ENCODE data around the gene NDUFAF7. TPM values are rescaled to one million over a fixed set of nuclear protein-coding genes. Genes with fewer than 3 reads are reported as not detected.
"Not testable (repeated sequence)": the region's sequence is repeated elsewhere in the genome, so short reads cannot be mapped to it uniquely, and the experiment has no call there.

The NDUFAF7 gene
- 19.6 and 20.2 TPM in 2 replicates for total RNA-seq

- intact Hi-C loops (cut with micrococcal nuclease) = loop anchor here (1.0 to 5.0 kb wide), 6 partner anchors 35 to 265 kb away; partner anchors contain the start of genes CEBPZOS, EIF2AK2, GPATCH11 and HEATR5B
Measured at GRCh38 chr2:37231241-37232130, at the start of gene NDUFAF7, which contains the start of gene CEBPZ. NDUFAF7 (plus strand) TSS chr2:37231658; CDS start chr2:37231706, 48 bp downstream. CEBPZ (minus strand) TSS chr2:37231596; CDS start chr2:37231567, 29 bp downstream.

- intact Hi-C loops (cut with micrococcal nuclease) = no loop called here
Measured at GRCh38 chr2:37181726-37182684, 49.5 kb upstream of the NDUFAF7 start.

DNA sequence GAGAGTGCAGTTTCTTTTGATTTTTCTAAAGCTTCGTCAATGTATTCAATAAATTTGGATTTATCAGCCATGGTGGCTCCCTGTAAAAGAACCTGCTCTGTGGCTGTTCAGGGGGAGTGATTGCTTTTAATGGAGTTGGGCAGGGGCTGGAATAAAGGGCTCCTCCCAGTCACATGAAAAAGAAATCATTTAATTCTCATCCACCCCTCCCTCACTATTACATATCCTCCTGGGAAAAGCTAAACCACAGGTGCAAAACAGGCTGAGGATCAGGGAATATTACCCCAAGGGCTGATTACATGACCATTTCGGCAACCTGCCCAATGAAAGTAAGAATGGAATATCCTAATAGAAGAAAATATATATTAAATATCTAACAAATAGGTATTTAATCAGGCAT is 42.9 kb upstream of the NDUFAF7 start, which contains the start of gene SULT6B1:
Gene SULT6B1, minus strand, starts transcription at position 101 of the 400 bp plus-strand sequence. Its CDS starts 30 bp downstream, at position 71.
- intact Hi-C loops (cut with micrococcal nuclease) = no loop called here

GRCh38 chr2:37189452-37190153 is 41.9 kb upstream of the NDUFAF7 start:
- intact Hi-C loops (cut with micrococcal nuclease) = no loop called here

DNA sequence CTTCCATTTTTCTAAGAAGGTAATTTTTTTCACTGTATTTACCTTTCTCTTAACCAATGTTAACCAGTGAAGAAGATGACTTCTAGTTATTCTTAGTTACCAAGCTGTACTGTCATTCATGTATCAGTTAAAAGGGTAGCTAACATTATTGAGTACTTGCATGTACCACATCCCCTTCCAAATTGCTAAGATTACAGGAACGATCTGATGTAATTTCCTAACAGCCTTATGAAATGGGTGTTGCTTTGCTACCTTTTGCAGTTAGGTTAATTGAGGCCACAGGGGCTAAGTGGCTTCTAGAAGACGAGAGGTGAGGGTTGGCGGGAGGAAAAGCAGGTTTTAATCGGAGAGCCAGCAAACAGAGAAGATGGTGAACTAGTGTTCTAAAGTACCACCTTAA is 41.2 kb upstream of the NDUFAF7 start:
- intact Hi-C loops (cut with micrococcal nuclease) = no loop called here

DNA sequence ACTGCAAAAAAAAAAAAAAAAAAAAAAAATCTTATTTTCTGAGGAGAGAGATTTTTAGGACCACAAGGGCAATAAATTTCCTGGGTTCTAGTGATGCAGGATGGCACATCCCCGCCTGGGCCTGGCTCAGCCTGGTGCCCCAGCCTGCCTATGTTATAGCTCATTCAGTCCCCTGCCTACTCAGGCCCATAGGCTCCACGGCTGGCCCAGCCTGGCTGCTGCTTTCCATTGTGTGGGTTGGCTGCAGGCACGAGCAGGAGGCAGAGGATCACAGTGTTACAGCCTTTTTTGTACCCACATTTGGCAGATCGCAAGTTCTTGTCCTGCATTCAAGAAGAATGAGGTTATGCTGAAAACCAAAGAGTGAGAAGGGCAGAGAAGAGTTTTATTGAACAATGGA is 40.2 kb upstream of the NDUFAF7 start:
- intact Hi-C loops (cut with micrococcal nuclease) = no loop called here

DNA sequence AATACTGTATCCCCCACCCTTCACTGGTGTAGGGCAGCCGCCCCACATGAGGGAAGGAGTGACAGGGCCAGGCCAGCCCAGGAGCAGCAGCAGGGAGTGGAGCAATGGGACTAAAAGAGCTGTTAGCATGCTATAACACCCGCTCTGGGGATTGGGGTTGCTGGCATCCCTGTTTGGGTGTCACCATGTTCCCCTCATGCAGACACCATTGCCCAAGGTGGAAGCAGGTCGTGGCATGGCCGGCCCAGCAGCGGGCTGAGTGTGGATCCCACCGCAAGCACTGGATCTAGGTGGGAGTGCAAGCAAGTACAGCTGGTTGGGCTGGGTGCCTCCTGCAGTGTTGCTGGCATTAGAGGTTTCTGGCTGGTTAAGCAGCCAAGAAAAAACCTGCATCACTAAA is 39.7 kb upstream of the NDUFAF7 start:
- intact Hi-C loops (cut with micrococcal nuclease) = no loop called here

DNA sequence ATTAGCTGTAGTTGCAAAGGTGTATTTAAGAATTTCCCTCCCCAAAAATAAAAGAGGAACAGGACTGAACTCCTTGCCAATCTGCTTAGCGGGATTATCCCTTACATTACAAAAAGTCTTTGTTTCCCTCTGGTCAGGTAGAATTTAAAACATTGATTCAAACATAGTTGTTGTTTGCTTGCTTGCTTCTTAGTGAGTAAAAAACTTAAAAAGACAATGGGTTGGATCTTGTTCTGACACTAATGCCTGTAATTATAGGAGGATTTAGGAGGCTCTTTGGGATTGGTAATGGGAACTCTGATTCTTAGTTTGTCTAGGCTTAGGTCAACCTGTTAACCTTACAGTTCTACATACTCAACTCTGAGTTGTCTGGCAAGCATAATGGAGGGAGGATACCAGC is 38.9 kb upstream of the NDUFAF7 start:
- intact Hi-C loops (cut with micrococcal nuclease) = no loop called here

GRCh38 chr2:37195862-37196319 is 35.6 kb upstream of the NDUFAF7 start:
- intact Hi-C loops (cut with micrococcal nuclease) = loop anchor here (1.0 to 2.0 kb wide), 3 partner anchors 36 to 229 kb away; partner anchors contain the start of genes EIF2AK2 and STRN

DNA sequence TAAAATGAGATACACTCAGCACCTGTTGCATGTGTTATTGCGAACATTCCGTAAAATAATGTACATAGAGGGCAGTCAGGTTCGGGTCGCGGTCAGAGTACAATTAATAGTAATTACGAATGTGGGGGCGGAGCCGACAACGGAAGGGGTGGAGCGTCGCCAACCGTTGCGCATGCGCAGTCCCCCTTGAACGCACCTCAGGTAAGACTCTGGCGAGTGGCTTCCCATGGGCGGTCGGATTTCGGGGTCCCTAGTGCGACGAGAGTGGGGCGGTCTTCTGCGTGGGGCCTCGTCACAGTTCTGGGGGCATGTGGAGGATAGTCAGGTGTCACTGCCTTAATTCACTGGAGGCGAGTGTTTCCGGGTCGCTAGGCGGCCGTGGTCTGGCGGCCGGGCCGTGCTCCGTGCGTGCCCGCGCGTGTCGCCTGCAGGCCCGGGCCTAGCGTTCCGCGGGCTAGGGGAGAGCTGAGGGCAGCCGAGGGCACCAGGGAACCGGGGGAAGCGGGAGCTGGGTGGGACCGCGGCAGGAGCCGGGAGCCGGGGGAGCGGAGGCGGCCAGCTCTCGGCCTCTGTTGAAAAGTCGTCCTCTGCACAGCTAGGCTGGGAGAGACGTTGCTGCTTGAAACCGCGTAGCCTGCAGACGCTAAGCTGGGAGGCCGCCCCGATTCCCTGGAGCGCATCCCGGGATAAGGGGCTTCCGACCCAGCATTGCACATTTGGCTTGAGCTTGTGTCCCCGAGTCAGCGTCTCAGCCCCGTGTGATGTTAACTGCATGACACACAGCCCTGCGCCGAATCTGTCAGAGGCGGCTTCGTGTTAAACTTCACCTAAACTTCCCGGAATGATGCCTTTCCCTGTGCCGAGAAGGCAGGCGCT is 34.9 kb upstream of the NDUFAF7 start, which contains the start of gene CEBPZOS:
Gene CEBPZOS, plus strand, starts transcription at position 177 of the 876 bp plus-strand sequence. CDS start 3,209 bp downstream, outside the sequence.
- intact Hi-C loops (cut with micrococcal nuclease) = loop anchor here (1.0 to 2.0 kb wide), 3 partner anchors 36 to 230 kb away; partner anchors contain the start of genes EIF2AK2 and STRN

GRCh38 chr2:37198681-37199065 is 32.8 kb upstream of the NDUFAF7 start:
- intact Hi-C loops (cut with micrococcal nuclease) = no loop called here

GRCh38 chr2:37201208-37201607 is 30.2 kb upstream of the NDUFAF7 start:
- intact Hi-C loops (cut with micrococcal nuclease) = no loop called here

DNA sequence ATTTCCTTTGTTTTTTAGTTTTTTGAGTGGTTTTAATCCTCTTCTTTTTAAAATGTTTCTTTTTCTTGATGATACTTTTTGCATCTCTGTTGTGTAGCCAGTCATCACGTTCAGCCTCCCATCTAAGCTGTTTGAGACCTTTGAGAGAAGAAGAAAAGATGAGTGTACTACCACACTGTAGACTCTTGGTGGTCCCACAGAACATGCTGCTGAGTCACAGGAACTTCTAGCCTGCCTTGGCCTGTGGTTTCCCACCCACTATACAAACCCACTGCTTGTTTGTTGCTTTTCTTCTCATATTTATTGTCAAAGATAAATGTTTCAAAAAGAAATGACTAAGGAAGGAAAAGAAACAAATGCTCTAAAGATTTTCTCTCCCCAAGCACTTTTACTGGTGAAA is 29.7 kb upstream of the NDUFAF7 start:
- intact Hi-C loops (cut with micrococcal nuclease) = no loop called here

- intact Hi-C loops (cut with micrococcal nuclease) = no loop called here
Measured at GRCh38 chr2:37203708-37204107, 27.8 kb upstream of the NDUFAF7 start.

- intact Hi-C loops (cut with micrococcal nuclease) = not testable (repeated sequence)
Measured at GRCh38 chr2:37205071-37205661, 26.3 kb upstream of the NDUFAF7 start.

DNA sequence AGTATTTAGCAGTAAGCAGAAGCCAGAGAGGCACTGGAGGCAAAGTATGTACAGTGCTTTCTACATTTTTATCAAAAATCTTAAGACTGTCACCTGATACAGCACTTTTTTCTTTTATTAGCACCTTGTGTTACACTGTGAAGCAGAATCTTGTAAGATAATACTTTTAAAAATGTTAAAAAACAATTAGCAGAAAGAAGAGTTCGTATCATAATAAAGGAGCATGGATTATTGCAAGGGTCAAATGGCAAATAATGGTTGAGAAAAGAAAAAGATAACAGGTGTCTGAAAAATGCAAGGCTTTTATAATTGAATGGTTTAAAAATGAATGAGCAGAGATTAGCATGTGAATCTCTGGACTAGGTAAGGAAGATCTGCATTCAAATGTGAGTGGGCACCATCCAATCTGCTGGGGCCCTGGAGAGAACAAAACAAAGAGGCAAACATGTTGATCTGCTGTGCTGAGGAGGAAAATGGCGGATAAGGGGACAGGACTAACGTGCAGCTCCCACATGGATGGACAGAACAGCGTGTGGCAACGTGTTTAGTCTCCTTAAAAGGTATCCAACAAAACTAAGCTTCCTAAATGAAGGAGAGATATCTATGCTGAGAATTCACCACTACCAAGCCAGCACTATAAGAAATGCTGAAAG is 25.6 kb upstream of the NDUFAF7 start:
- intact Hi-C loops (cut with micrococcal nuclease) = no loop called here

- intact Hi-C loops (cut with micrococcal nuclease) = not testable (repeated sequence)
Measured at GRCh38 chr2:37206760-37207159, 24.7 kb upstream of the NDUFAF7 start.

- intact Hi-C loops (cut with micrococcal nuclease) = no loop called here
Measured at GRCh38 chr2:37211212-37211611, 20.2 kb upstream of the NDUFAF7 start.

GRCh38 chr2:37211939-37212338 is 19.5 kb upstream of the NDUFAF7 start:
- intact Hi-C loops (cut with micrococcal nuclease) = no loop called here
